IPS DF 6.9 (cell line): Measurements from ENCODE around the gene IFNGR1.

Source experiments
- DNase-seq: peaks from one replicate; pipeline ENCODE4 v3.0.0-alpha.2; 2013; ENCODE audit warnings: low read depth, low spot score
- H3K27ac ChIP-seq: one replicate; pipeline ENCODE4 v1.5.1; 2013; ENCODE audit warnings: low read length, control low read depth
- H3K27me3 ChIP-seq: 2 replicates; pipeline ENCODE4 v1.6.1; 2013; ENCODE audit warnings: mild to moderate bottlenecking, low read length; ENCODE audit not compliant: control insufficient read depth, insufficient read depth
- H3K36me3 ChIP-seq: 2 replicates; pipeline ENCODE4 v1.6.1; 2013; ENCODE audit warnings: low read length; ENCODE audit not compliant: control insufficient read depth, insufficient read depth
- H3K4me1 ChIP-seq: 2 replicates; pipeline ENCODE4 v1.6.1; 2013; ENCODE audit warnings: low read length; ENCODE audit not compliant: control insufficient read depth, insufficient read depth
- H3K4me3 ChIP-seq: 2 replicates; pipeline ENCODE4 v1.5.1; 2013; ENCODE audit warnings: mild to moderate bottlenecking, low read length
- H3K9me3 ChIP-seq: 2 replicates; pipeline ENCODE4 v1.6.1; 2013; ENCODE audit warnings: low read length, inconsistent platforms; ENCODE audit not compliant: control insufficient read depth, insufficient read depth
- WGBS: extraction: QIAGEN DNeasy Blood & Tissue Kit; methylation state at CpG from one replicate; pipeline ENCODE4 v1.1.7; 2013; ENCODE audit warnings: mixed read lengths, missing lambda C conversion rate; ENCODE audit not compliant: insufficient read length, insufficient coverage; 5-methylcytosine and 5-hydroxymethylcytosine counted together

The IFNGR1 gene

GRCh38 chr6:137167702-137168377 lies 51.3 kb downstream of the IFNGR1 start:
- WGBS, result no CpG with 5 or more reads among the region's 4 CpGs
- no peaks in the 10 kb centered on the region; the same call in 1 of the 2 replicates for H3K4me1 ChIP-seq
- no peaks in the 10 kb centered on the region for H3K36me3 ChIP-seq
- DNase-seq, result no peak
- H3K27me3 ChIP-seq, result no peaks in the 10 kb centered on the region
- H3K9me3 ChIP-seq, result peaks cover 3% of the 10 kb centered on the region
- no peak overlapping the region for H3K4me3 ChIP-seq
- H3K27ac ChIP-seq, result no peak overlapping the region

GRCh38 chr6:137166247-137167098 lies 52.7 kb downstream of the IFNGR1 start:
- Histone ChIP-seq H3K4me3 (no peak overlapping the region), H3K27ac (no peak overlapping the region), H3K27me3 (no peaks in the 10 kb centered on the region), H3K9me3 (peaks cover 6% of the 10 kb centered on the region), H3K36me3 (no peaks in the 10 kb centered on the region), H3K4me1 (no peaks in the 10 kb centered on the region)
- no peak for DNase-seq
- no CpG with 5 or more reads among the region's 8 CpGs for WGBS

GRCh38 chr6:137165375-137166246 lies 53.6 kb downstream of the IFNGR1 start:
- Histone ChIP-seq H3K27me3 (no peaks in the 10 kb centered on the region), H3K4me3 (no peak overlapping the region), H3K27ac (no peak overlapping the region), H3K9me3 (peaks cover 6% of the 10 kb centered on the region), H3K4me1 (no peaks in the 10 kb centered on the region), H3K36me3 (no peaks in the 10 kb centered on the region)
- WGBS, result no CpG with 5 or more reads among the region's 9 CpGs
- no peak for DNase-seq

GRCh38 chr6:137163732-137164318 lies 55.4 kb downstream of the IFNGR1 start:
- H3K27me3 ChIP-seq, result no peaks in the 10 kb centered on the region
- DNase-seq, result no peak
- peaks cover 6% of the 10 kb centered on the region for H3K9me3 ChIP-seq
- no peaks in the 10 kb centered on the region for H3K36me3 ChIP-seq
- H3K27ac ChIP-seq, result no peak overlapping the region
- no peak overlapping the region for H3K4me3 ChIP-seq
- WGBS, result no CpG with 5 or more reads among the region's 12 CpGs
- H3K4me1 ChIP-seq, result no peaks in the 10 kb centered on the region

- no CpG with 5 or more reads among the region's 3 CpGs for WGBS
- Histone ChIP-seq H3K9me3 (peaks cover 6% of the 10 kb centered on the region), H3K27ac (no peak overlapping the region), H3K27me3 (no peaks in the 10 kb centered on the region), H3K36me3 (no peaks in the 10 kb centered on the region), H3K4me3 (no peak overlapping the region), H3K4me1 (no peaks in the 10 kb centered on the region)
- DNase-seq, result no peak
Observed at GRCh38 chr6:137162692-137163306, 56.4 kb downstream of the IFNGR1 start.

GRCh38 chr6:137161949-137162348 lies 57.2 kb downstream of the IFNGR1 start:
- WGBS, result no CpG with 5 or more reads among the region's 5 CpGs
- Histone ChIP-seq H3K9me3 (peaks cover 5% of the 10 kb centered on the region), H3K4me3 (no peak overlapping the region), H3K27ac (no peak overlapping the region), H3K36me3 (no peaks in the 10 kb centered on the region), H3K27me3 (no peaks in the 10 kb centered on the region), H3K4me1 (no peaks in the 10 kb centered on the region)
- no peak for DNase-seq

- WGBS, result no CpG with 5 or more reads among the region's 3 CpGs
- no peaks in the 10 kb centered on the region for H3K36me3 ChIP-seq
- H3K9me3 ChIP-seq, result peaks cover 5% of the 10 kb centered on the region
- no peak overlapping the region for H3K27ac ChIP-seq
- no peaks in the 10 kb centered on the region for H3K27me3 ChIP-seq
- no peaks in the 10 kb centered on the region for H3K4me1 ChIP-seq
- H3K4me3 ChIP-seq, result no peak overlapping the region
- no peak for DNase-seq
Observed at GRCh38 chr6:137160763-137161162, 58.4 kb downstream of the IFNGR1 start.

GRCh38 chr6:137159912-137160311 lies 59.3 kb downstream of the IFNGR1 start:
- Histone ChIP-seq H3K9me3 (peaks cover 5% of the 10 kb centered on the region), H3K4me3 (no peak overlapping the region), H3K27ac (no peak overlapping the region), H3K27me3 (no peaks in the 10 kb centered on the region), H3K36me3 (no peaks in the 10 kb centered on the region), H3K4me1 (no peaks in the 10 kb centered on the region)
- DNase-seq, result no peak

- H3K4me3 ChIP-seq, result no peak overlapping the region
- DNase-seq, result no peak
- no CpG with 5 or more reads among the region's 4 CpGs for WGBS
Observed at GRCh38 chr6:137157601-137158000, 61.6 kb downstream of the IFNGR1 start.

GRCh38 chr6:137156650-137157049 lies 62.5 kb downstream of the IFNGR1 start:
- H3K4me3 ChIP-seq, result no peak overlapping the region
- no CpG with 5 or more reads among the region's 1 CpG for WGBS
- H3K27ac ChIP-seq, result no peak overlapping the region
- DNase-seq, result no peak
- H3K9me3 ChIP-seq, result no peaks in the 10 kb centered on the region; the same call in 1 of the 2 replicates
- no peaks in the 10 kb centered on the region for H3K36me3 ChIP-seq
- no peaks in the 10 kb centered on the region for H3K27me3 ChIP-seq
- no peaks in the 10 kb centered on the region for H3K4me1 ChIP-seq

More at GRCh38 chr6:137157601-137158000, 61.6 kb downstream of the IFNGR1 start:
- no peaks in the 10 kb centered on the region for H3K36me3 ChIP-seq
- H3K4me1 ChIP-seq, result no peaks in the 10 kb centered on the region
- no peak overlapping the region for H3K27ac ChIP-seq
- no peaks in the 10 kb centered on the region for H3K27me3 ChIP-seq
- peaks cover 4% of the 10 kb centered on the region for H3K9me3 ChIP-seq
